OCI-LY1 (cell line): Measurements from ENCODE around the gene EFNA3.

Source experiments
- CTCF ChIP-seq: fragments of 200-600 bp; sonication (generic), shearing (Covaris generic); IDR thresholded peaks from 2 replicates; pipeline ENCODE4 v1.5.1; 2017; ENCODE audit warnings: mild to moderate bottlenecking, antibody characterized with exemption, low read length, moderate library complexity, mixed read lengths
- EZH2 ChIP-seq: fragments of 200-600 bp; sonication (generic), shearing (Covaris generic); IDR thresholded peaks from 2 replicates; pipeline ENCODE4 v1.8.0; 2017; ENCODE audit warnings: borderline replicate concordance, mixed run types, mild to moderate bottlenecking, antibody characterized with exemption, low read length, moderate library complexity, mixed read lengths

GRCh38 chr1:155071701-155072100, 6.9 kb upstream of the EFNA3 start:
- TF ChIP-seq CTCF (no peak), EZH2 (no peak)
